GM19023 (cell line): ENCODE measurements around the gene C19orf73.
"Not testable (repeated sequence)": the region's sequence is repeated elsewhere in the genome, so short reads cannot be mapped to it uniquely, and the experiment has no call there.

Experiments used
- ATAC-seq: cut with Tn5 transposase; IDR thresholded peaks from one replicate; pipeline ENCODE4 v1.9.1; 2021; ENCODE audit warnings: mild to moderate bottlenecking, moderate library complexity; ENCODE audit not compliant: unreplicated experiment

The C19orf73 gene

DNA sequence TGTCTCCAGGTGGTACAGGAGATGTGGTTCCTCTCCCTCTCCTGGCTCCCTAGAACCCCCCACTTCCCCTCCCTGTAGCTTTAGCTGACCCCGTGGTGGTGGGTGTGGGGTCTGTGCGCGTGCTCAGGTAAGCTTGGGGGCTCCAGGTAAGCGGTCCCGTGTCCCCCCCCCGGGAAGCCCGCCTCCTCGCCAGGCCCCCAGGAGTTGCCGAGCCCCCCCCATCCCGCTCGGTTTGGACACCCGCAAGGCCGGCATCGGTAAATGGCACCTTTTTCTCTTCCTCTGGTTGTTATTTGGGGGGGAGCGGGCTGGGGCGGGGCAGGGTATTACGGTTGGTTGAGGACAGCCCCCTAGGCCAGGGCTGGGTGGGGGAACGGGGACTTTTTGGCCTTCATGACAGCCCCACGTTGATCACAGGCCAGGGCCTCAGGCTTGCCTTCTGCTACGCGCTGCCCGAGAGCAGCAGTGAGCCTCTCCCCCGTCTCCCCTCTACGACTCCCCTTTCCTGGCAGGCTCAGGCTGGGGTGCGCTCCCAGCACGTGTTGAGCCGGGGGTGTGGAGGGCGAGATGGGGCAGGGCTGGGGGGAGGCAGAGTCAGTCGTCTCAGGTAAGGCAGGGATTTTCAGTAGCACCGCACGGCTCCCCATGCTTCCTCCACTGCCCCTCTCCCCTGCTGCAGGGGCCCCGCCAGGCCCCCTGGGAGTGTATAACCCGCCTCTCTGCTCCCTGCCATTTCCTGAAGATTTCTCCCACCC lies 15.4 kb downstream of the C19orf73 start:
- no peak for ATAC-seq

GRCh38 chr19:49102303-49102702 lies 16.6 kb downstream of the C19orf73 start:
- ATAC-seq, result no peak

DNA sequence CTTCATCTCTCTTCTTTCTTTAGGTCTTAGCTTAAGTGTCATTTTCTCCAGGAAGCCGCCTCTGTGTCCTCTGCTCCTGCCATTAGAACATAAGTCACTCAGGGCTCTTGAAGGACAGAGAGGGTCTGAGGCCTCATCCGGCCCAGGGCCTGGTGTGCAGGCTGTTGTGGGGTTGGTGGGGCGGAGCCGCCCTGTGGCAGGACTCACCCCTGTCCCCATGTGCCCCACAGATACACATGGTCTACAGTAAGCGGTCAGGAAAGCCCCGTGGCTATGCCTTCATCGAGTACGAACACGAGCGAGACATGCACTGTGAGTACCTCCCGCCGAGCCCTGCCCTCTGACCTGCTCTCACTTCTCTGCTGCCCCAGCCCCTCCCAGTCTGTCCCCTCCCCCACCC lies 17.8 kb downstream of the C19orf73 start:
- ATAC-seq, result no peak

DNA sequence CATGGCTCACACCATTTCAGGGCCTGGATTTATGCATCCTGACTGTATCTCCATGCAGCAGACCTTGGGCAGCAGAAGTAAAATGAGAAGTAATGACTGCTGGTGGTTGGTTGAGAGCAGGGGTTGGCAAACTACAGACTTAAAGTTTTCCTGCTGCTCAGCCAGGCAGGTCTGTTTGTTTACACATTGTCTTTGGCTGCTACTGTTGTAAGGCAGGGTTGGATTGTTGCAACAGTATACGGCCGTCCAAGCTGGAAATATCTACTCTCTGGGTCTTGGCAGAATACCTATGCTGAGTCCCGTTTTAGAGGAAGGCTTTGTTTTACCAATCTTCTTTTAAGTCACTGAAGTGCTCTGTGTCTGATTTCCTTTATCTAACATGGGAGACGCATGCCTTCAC lies 20.1 kb downstream of the C19orf73 start:
- no peak for ATAC-seq

DNA sequence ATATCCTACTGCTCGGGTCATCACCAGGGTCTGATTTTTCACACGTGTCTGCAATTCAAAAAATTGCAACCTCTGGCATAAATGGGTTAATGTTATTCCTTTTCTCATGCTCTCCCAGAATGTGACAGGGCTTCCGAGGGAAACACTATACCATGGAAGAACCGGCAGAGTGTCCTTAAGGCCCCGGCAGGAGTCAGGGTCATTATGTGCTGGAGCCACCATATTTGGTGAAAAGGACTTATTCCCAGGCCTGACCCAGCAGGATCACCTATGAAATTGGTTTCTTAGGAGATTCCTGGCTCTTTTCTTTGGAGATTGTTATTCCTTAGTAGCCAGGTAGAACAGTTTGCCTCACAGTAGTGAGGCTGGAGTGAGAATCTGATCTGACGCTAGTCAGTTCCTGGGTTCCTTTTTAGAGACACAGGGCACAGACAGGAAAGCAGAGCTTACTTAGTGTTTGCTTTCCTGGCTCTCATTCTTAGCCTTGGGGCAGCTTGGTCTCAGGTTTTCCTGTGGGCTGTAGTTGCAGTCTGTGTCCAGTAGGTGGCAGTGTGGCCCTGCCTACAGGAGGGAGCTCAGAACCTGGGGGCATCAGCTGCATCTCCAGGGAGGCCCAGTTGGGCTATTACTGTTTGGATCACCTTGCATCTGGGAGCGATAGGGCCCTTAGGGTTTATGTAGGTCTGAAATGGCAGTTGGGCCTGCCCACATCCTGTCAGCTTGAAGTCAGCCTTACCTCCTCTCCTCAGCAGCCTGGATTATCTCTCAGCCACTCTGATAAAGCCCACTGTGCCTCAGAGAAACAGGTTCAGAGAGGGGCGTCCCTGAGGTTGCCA lies 21.3 kb downstream of the C19orf73 start:
- ATAC-seq, result no peak

- ATAC-seq, result no peak
Observed at GRCh38 chr19:49094505-49095482, 24.1 kb downstream of the C19orf73 start.

DNA sequence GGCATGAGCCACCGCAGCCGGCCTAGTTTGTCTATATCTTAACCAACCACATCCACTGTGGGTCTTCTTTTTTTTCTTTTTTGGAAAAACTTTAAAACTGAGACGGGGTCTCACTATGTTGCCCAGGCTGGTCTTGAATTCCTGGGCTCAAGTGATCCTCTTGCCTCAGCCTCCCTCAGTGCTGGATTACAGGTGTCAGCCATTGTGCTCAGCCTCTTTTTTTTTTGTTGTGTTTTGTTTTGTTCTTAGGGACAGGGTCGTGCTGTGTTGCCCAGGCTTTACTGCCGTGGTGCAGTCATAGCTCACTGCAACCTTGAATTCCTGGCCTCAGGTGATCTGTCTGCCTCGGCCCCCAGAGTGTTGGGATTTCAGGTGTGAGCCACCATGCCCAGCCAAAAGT lies 26.3 kb downstream of the C19orf73 start:
- no peak for ATAC-seq

DNA sequence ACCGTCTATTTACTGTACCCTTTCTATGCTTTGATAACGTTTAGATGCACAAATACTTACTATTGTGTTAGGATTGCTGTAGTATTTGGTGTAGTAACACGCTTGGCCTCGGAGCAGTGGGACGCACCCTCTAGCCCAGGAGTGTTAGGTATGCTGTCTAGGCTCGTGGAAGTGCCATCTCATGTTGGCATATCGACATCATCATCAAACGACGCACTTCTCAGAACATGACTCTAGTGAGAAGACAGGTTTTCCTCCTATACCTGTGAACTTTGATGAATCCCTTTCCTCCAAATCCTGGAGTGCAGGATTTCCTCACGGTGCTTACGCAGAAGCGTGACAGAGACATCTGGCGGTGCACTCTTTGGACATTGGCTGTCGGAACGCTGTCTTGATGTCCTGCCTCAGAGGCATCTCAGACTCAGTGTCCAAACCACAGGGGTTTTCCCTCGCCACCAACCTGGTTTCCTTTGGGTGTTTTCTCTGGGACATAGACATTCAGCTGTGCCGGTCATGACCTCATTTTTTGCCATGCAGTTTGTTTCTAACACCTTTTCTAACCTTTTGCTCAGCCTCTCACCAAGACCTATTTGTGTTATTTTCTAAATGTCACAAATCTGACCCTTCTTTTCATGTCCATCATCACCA lies 27.4 kb downstream of the C19orf73 start:
- ATAC-seq, result no peak

DNA sequence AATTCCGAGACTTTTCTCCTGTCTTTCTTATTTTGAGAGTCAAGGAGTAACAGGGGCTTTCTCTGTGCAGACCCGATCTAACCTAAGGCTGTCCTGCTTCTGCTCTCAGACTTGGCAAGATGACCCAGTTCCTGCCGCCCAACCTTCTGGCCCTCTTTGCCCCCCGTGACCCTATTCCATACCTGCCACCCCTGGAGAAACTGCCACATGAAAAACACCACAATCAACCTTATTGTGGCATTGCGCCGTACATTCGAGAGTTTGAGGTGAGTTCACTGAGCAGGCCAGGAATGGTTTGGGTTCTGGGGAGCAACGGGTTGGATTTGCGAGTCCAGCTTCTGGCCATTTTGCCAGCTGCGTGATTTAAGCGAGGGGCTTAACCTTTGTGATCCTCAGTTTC lies 32.6 kb downstream of the C19orf73 start:
- no peak for ATAC-seq

GRCh38 chr19:49085868-49086232 lies 33.1 kb downstream of the C19orf73 start:
- ATAC-seq, result no peak

DNA sequence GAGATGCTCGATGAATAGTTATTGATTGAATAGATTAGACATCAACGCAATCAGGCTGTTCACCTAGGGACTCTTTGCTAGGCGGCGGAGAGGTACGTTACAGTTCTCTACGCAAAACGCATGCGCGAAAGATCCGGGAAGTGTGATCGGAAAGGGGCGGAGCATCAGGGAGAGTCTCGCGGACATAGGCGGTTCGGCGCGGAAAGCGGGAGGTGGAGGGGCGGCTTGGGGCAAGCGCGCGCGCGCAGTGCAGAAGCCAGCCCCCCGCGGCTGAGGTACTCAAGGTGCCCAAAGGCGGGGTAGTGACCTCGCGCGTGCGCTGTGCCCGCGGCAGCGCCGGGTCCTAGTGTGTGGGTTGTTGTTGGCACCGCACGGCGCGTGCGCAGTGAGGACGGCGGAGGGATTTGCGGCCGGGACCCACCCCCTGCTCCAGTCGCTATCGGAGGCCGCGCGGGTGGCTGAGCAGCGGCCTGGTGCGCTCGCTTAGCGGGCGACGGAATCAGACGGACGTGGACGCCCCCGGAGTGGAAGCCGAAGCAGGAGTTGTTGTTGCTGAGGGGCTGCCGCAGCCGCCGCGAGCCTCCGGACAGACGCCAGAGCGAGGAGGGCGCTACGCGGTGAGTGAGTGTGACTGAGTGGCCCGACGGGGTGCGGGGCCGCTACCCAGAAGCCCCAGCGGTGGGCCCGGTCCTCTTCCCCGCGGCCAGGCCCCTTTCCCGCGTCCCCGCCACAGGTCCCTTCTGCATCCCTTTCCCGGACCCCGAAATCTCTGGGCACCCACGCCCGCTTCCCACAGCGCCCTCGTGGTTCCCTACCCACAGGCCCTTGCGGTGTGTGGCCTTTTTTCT lies 33.7 kb downstream of the C19orf73 start, which contains the start of gene SNRNP70:
SNRNP70 (plus strand) TSS at position 432 of the 848 bp plus-strand sequence. CDS start 964 bp downstream, outside the sequence.
- ATAC-seq, result peak; percentile 87

DNA sequence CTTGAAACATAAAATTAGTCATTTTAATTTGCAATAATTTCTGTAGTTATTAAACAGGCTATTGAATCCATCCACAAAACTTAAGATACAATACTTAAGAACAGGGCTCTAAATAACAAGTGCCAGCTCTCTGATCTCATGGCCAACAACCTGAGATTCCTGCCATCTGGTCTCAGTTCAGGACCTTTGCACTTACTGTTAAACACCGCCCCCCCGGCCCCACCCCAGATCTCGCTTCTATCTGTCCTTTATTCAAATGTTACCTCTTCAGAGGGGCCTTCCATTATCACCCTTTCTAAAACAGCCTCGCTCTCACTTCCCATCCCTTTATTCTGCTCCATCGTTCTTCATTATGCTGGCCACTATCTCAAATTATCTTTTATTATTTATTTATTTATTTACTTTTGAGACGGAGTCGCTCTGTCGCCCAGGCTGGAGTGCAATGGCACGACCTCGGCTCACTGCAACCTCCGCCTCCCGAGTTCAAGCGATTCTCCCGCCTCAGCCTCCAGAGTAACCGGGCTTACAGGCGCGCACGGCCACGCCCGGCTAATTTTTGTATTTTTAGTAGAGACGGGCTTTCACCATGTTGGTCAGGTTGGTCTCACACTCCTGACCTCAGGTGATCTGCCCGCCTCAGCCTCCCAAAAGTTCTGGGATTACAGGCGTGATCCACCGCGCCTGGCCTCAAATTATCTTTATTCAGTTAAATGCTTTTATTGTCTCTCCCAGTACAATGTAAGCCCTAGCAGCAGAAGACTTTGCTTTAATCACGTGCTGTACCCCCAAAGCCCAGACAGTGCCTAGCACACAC lies 34.5 kb downstream of the C19orf73 start:
- ATAC-seq, result no peak

DNA sequence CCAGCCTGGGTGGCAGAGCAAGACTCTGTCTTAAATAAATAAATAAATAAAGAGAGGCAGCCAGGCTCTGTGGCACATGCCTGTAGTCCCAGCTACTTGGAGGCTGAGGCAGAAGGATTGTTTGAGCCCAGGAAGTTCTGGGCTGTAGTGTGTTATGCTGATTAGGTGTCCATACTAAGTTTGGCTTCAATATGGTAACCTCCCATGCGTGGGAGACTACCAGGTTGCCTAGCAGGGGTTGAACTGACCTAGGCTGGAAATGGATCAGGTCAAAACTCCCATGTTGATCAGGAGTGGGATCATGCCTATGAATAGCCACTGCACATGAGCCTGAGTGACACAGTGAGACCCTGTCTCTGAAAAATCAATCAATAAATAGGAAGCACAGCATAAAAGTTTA lies 37.7 kb downstream of the C19orf73 start:
- ATAC-seq, result no peak

DNA sequence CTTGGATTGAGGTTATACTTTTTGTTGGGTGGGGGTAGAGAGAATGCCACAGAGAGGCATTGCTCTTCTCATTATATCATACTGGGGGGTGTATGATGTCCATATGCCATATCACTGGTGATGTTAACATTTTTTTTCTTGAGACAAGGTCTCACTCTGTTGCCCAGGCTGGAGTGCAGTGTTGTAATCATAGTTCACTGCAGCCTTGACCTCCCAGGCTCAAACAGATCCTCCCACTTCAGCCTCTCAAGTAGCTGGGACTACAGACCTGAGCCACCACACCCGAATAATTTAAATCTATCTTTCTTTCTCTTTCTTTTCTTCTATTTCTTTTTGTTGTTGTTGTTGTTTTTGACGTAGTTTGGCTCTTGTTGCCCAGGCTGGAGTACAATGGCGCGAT lies 38.6 kb downstream of the C19orf73 start:
- no peak for ATAC-seq

DNA sequence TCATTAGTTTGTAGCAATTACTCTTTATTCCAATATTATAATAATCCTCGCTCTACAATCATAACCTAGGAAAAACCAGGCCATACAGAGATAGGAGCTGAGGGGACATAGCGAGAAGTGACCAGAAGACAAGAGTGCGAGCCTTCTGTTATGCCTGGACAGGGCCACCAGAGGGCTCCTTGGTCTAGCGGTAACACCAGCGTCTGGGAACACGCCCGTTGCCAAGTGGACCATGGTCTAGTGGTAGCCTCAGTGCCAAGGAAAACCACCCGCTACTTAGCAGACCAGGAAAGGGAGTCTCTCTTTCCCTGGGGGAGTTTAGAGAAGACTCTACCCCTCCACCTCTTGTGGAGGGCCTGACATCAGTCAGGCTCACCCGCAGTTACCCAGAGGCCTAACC lies 44.1 kb downstream of the C19orf73 start:
- ATAC-seq, result not testable (repeated sequence)

DNA sequence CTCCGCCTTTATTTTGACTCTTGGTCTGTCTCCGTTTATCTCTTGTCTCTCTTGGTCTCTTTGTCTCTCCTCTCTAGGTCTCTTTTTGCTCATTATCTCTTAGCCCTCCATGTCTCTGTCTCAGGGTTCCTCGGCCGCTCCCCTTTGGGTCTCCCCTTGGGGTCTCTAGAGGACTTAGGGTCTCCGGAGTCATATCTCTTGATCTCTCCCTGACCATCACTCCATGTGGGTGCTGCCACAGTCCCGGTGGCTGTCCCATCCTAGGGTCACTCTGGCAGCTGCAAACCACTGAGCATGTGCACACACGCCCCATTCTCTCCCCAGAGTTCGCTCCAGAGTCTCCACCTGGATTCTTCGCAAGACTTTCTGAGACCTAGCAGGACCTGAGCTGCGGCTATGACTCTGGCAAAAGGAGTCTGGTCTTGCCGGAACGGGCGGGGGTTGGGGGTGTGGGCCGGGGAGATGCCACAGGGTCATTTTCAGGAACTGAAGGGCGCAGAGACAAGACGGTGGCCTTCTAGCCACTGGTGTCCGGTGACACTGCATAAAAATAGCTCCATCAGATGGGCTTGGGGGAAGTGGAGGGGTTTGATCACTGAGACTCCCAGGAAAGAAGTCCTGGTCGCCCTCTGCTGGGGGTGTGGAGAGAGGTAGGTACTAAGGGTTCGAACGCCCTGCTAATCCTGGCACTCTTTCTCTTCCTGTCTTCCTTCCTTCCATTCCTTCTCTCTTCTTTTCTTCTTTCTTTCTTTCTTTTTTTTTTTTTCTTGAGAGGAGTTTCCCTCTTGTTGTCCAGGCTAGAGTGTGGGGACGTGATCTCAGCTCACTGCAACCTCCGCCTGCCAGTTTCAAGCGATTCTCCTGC lies 45.2 kb downstream of the C19orf73 start:
- ATAC-seq, result no peak

GRCh38 chr19:49071860-49072547 lies 46.9 kb downstream of the C19orf73 start:
- ATAC-seq, result no peak
